WTC11 (cell line): Measurements from ENCODE around the gene CYGB. TPM values are rescaled to one million over a fixed set of nuclear protein-coding genes. Genes with fewer than 3 reads are reported as not detected.

Source experiments
- ATAC-seq: fragments of 200-7000 bp; cut with Tn5 transposase; 2 replicates; pipeline ENCODE4 v1.10.0; 2021; ENCODE audit warnings: mild to moderate bottlenecking, moderate library complexity
- CTCF ChIA-PET: fragments of 300-600 bp; sonication (Branson Sonifier 250); formaldehyde crosslinking; loops from one replicate; lab custom pipeline; 2021; ENCODE audit warnings: antibody characterized with exemption; lab: Charles Lee
- POLR2A ChIA-PET: fragments of 350-600 bp; sonication (Branson Sonifier 250); formaldehyde crosslinking; loops from one replicate; lab custom pipeline; 2021; ENCODE audit warnings: antibody characterized with exemption; lab: Charles Lee
- DNase-seq: peaks from one replicate; pipeline ENCODE4 v3.0.0; 2021; ENCODE audit warnings: low spot score
- H3K27ac Mint-ChIP-seq: 2 replicates; pipeline ENCODE4 v1.8.0; 2021; ENCODE audit warnings: mixed read lengths
- H3K27me3 Mint-ChIP-seq: 2 replicates; pipeline ENCODE4 v1.8.0; 2021; ENCODE audit warnings: low read depth, mild to moderate bottlenecking, moderate library complexity, mixed read lengths
- H3K36me3 Mint-ChIP-seq: 2 replicates; pipeline ENCODE4 v1.8.0; 2021; ENCODE audit warnings: mixed read lengths
- H3K4me1 Mint-ChIP-seq: 2 replicates; pipeline ENCODE4 v1.8.0; 2022; ENCODE audit warnings: mixed read lengths
- H3K4me3 Mint-ChIP-seq: 2 replicates; pipeline ENCODE4 v1.8.0; 2021; ENCODE audit warnings: mild to moderate bottlenecking, moderate library complexity, mixed read lengths
- H3K9me3 Mint-ChIP-seq: 2 replicates; pipeline ENCODE4 v1.8.0; 2021; ENCODE audit warnings: mixed read lengths
- CDX4 ChIP-seq: fragments of 250-450 bp; sonication (Bioruptor Pico); IDR thresholded peaks from 2 replicates; pipeline ENCODE4 v1.9.0; 2021; ENCODE audit warnings: moderate library complexity, mild to moderate bottlenecking, inconsistent platforms, borderline replicate concordance
- E2F4 ChIP-seq: sonication (generic); formaldehyde crosslinking; IDR thresholded peaks from 2 replicates; pipeline ENCODE4 v1.8.1; 2022; ENCODE audit warnings: low read depth, mild to moderate bottlenecking, moderate library complexity, missing genetic modification reagents, borderline replicate concordance
- FOXJ3 ChIP-seq: sonication (generic); formaldehyde crosslinking; IDR thresholded peaks from 2 replicates; pipeline ENCODE4 v1.9.0; 2021; ENCODE audit warnings: missing genetic modification reagents, mild to moderate bottlenecking, borderline replicate concordance
- GABPB1 ChIP-seq: sonication (generic); formaldehyde crosslinking; IDR thresholded peaks from 2 replicates; pipeline ENCODE4 v1.8.1; 2023; ENCODE audit warnings: mild to moderate bottlenecking, missing genetic modification reagents
- HMGA2 ChIP-seq: fragments of 250-450 bp; sonication (Bioruptor Pico); IDR thresholded peaks from 2 replicates; pipeline ENCODE4 v1.4.0; 2021; ENCODE audit warnings: mild to moderate bottlenecking, moderate library complexity
- JAZF1 ChIP-seq: fragments of 250-450 bp; sonication (Bioruptor Pico); IDR thresholded peaks from 2 replicates; pipeline ENCODE4 v1.9.0; 2021; ENCODE audit warnings: moderate library complexity, mild to moderate bottlenecking, inconsistent platforms
- NR3C1 ChIP-seq: sonication (generic); formaldehyde crosslinking; conservative IDR thresholded peaks from 2 replicates; pipeline ENCODE4 v1.8.1; 2023; ENCODE audit warnings: low read depth, mild to moderate bottlenecking, missing genetic modification reagents
- OVOL2 ChIP-seq: fragments of 250-450 bp; sonication (Bioruptor Pico); IDR thresholded peaks from 2 replicates; pipeline ENCODE4 v1.9.0; 2021; ENCODE audit warnings: mild to moderate bottlenecking, borderline replicate concordance
- SOX15 ChIP-seq: fragments of 250-450 bp; sonication (Bioruptor Pico); IDR thresholded peaks from 2 replicates; pipeline ENCODE4 v1.9.0; 2021; ENCODE audit warnings: mild to moderate bottlenecking
- ZNF512 ChIP-seq: sonication (generic); formaldehyde crosslinking; IDR thresholded peaks from 2 replicates; pipeline ENCODE4 v1.8.1; 2022; ENCODE audit warnings: missing genetic modification reagents, borderline replicate concordance
- ZNF532 ChIP-seq: fragments of 250-450 bp; sonication (Bioruptor Pico); IDR thresholded peaks from 2 replicates; pipeline ENCODE4 v1.9.0; 2021; ENCODE audit warnings: mild to moderate bottlenecking, borderline replicate concordance
- total RNA-seq: library from RNA; stranded (reverse); gene quantifications from 3 replicates; pipeline ENCODE4 v1.2.3, GENCODE V29; 2021
- TF ChIP-seq, protein P1 (sequence below): fragments of 250-450 bp; sonication (Bioruptor Pico); IDR thresholded peaks from 2 replicates; pipeline ENCODE4 v2.1.2; 2022; ENCODE audit warnings: mild to moderate bottlenecking, moderate library complexity

The CYGB gene
- total RNA-seq, 1 experiment from 2014 or later = 3.6 TPM

GRCh38 chr17:76512366-76513305 is 24.9 kb downstream of the CYGB start (continued):
- TF ChIP-seq, protein P1, sequence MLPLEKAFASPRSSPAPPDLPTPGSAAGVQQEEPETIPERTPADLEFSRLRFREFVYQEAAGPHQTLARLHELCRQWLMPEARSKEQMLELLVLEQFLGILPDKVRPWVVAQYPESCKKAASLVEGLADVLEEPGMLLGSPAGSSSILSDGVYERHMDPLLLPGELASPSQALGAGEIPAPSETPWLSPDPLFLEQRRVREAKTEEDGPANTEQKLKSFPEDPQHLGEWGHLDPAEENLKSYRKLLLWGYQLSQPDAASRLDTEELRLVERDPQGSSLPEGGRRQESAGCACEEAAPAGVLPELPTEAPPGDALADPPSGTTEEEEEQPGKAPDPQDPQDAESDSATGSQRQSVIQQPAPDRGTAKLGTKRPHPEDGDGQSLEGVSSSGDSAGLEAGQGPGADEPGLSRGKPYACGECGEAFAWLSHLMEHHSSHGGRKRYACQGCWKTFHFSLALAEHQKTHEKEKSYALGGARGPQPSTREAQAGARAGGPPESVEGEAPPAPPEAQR (CRISPR knock-in tag) = no peak
- TF ChIP-seq E2F4 (CRISPR knock-in tag) (no peak), NR3C1 (CRISPR knock-in tag) (no peak), JAZF1 (no peak), SOX15 (CRISPR knock-in tag) (no peak), CDX4 (CRISPR knock-in tag) (no peak), FOXJ3 (CRISPR knock-in tag) (no peak), HMGA2 (no peak)

GRCh38 chr17:76511668-76512365 is 25.7 kb downstream of the CYGB start:
- TF ChIP-seq GABPB1 = no peak
- no peak for TF ChIP-seq ZNF512
- no peak for TF ChIP-seq ZNF532 (CRISPR knock-in tag)
- TF ChIP-seq OVOL2 (CRISPR knock-in tag) = no peak
- CTCF ChIA-PET = interaction anchor here (0.8 to 3.9 kb wide), 9 partner anchors 11 to 169 kb away, joined by 3 to 16 read pairs (median 4); no protein-coding TSS in a partner anchor

More at GRCh38 chr17:76511668-76512365, 25.7 kb downstream of the CYGB start:
- POLR2A ChIA-PET = no interaction called here
- Mint-ChIP-seq H3K4me3 (no peak overlapping the region), H3K9me3 (no peaks in the 10 kb centered on the region), H3K4me1 (0 out of 2 replicates have a peak, but pooled peaks cover 2% of the 10 kb centered on the region), H3K27me3 (peaks cover 18% of the 10 kb centered on the region), H3K36me3 (no peaks in the 10 kb centered on the region), H3K27ac (no peak overlapping the region)
- no peak for DNase-seq
- no peak for ATAC-seq
